Measurements from ENCODE around the gene BRINP1. TPM values are rescaled to one million over a fixed set of nuclear protein-coding genes. Genes with fewer than 3 reads are reported as not detected.

The BRINP1 gene
- total RNA-seq, 1 donor from 2014 or later = 0.46 TPM

DNA sequence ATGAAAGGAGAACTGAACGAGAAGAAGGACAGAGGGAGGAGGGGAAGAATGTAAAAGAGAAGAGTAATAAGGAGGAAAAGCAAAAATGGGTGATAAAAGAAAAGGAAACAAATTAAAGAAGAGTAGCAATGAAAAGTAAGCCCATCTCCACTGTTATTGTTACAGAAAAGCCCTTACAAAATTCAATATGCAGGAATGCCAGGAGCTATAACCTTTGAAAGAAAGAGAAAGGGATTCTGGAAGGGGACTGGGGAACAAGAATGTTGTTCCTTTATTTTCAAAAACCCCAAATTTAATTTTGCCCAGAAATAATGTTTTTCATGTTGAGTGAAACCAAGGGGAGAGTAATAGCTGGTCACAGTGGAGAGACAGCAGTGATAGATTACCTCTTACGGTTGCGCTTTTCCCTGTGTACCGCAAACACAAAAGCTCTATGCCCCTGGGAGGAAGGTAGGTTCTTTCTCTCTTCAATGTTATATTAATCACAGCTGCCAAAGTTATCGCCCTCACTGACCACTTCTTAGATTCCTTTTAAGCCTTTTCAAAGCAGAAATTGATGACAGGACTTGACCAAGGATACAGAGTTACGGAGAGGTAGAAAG is 86.7 kb downstream of the BRINP1 start:
- DNase-seq (ENCODE audit: low spot score) = no peak

GRCh38 chr9:119280740-119281485 is 88.3 kb downstream of the BRINP1 start:
- no peak for DNase-seq (ENCODE audit: low spot score)

- DNase-seq (ENCODE audit: low spot score) = no peak
Observed at GRCh38 chr9:119278171-119278570, 91.1 kb downstream of the BRINP1 start.

DNA sequence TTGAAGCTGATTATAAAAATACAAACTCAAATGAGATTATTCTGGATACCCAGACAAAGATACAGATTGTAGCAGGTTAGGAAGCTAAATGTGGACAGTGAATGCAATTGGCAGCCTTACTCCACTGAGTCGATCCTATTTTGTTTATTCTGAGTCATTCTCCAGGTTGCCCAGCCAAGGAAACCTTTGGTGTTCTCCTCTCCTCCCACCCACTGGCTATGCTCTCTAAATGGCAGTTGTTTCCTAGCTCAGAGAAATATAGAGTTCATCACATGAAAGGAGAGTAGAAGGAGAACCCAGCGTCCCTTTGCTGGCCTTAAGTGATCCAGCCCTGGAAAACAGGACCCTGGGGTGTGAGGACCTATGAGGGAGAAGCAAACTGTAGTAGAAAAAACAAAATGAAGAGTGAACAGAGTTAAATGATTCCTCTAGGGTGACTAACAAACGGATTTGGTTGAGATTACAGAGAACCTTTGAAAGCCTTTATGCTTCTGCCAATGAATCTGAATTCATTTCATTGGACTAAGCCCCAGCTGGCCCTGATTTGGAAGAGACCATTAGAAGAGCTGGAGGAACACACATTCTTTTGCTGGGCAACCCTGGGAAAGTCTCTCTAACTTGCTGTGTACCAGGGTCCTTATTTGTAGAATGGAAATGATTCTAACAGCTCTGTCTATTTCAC is 95.1 kb downstream of the BRINP1 start:
- peak; percentile 24 for DNase-seq (ENCODE audit: low spot score)

DNA sequence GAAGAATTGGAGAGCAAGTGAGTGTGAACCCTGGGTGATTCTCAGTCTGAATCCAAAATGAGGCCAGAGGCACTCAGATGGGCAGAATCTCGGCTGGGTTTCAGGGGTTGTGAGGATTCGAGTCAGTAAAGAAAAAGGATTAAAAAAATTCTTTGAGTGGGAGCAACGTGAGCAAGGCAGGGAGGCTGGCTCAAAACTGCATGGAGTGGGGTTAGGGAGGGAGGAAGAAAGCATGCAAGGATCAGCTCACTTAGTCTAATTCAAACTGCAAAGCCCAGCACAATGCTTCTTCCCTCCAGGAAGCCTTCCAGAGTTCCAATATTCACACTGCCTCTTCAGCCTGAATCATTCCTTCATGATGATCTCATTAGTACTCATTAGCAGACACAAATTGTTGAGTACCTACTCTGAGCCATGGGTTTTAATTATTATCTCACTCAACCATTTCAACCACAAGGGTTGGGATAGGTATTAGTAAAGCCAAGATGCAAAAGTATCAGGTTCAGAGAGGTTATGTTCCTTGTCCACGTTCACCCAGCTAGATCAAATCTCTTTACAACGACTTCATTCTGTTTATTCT is 95.8 kb downstream of the BRINP1 start:
- no peak for DNase-seq (ENCODE audit: low spot score)

DNA sequence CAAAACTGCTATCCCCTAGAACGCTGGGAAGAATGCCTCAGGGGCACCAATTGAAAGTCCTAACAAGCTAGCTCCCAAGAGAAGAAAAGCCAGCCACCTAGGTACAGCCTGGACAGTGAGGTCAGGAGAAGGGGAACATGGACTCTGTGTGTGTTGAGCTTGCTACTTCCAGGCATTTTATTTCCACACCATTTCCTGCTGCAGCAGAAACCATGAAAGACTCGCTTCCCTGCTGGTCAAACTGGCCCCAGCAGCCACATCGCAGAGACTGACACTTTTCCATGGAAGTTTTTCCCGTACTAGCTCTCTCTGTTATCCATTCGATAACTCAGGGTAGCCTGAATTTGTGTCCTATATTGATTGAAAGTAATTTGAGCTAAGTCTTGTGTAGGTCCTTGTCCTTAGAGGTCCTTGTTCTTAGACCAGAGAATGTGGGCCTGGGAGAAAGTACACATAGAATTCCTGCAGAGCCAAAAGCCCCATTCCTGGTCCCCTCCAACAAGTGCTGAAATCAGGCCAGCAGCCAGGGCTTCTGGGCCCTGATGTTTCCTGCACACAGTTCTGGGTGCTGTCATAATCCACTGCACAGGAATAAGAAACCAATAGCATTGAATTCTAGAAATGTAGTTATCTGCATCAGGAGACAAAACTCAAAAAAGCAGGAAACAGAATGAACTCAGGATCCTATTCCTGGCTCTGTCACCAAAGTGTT is 96.6 kb downstream of the BRINP1 start:
- DNase-seq (ENCODE audit: low spot score) = no peak

DNA sequence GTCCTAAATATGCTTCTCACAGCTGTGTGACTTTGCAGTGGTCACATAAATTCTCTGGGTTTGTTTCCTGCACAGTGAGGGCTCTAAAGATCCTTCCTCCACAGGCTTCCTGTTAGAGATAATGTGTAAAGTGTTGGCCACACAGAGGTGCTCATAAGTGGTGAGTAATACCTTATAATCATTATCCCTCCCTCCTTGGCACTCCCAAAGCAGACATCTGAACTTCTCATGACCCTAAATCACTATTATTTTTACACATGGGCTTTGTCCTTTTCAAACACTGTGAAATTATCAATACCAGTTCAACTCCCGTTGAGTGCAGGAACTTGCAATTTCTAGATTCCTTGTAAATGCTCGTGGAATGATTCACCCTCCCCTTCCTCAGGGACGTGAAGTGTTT is 100.2 kb downstream of the BRINP1 start:
- DNase-seq (ENCODE audit: low spot score) = peak; percentile 13

DNA sequence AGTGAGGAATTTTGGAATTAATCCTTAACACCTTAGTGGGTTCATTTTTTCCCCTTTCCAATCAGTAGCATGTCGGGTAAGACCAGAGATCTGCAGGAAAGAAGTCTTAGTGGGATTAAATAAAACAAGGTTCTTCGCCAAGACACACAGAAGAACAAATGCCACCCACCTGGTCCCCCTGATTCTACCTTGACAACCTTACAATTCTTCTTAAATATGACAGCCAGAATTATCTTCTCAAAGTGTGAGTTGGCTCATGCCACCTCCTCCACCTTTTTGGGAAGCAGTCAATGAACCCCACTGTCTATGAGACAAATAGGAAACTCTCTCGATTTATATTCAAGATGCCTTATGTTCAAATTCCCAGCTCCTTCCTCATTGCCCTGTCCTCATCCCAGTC is 105.1 kb downstream of the BRINP1 start:
- DNase-seq (ENCODE audit: low spot score) = no peak

DNA sequence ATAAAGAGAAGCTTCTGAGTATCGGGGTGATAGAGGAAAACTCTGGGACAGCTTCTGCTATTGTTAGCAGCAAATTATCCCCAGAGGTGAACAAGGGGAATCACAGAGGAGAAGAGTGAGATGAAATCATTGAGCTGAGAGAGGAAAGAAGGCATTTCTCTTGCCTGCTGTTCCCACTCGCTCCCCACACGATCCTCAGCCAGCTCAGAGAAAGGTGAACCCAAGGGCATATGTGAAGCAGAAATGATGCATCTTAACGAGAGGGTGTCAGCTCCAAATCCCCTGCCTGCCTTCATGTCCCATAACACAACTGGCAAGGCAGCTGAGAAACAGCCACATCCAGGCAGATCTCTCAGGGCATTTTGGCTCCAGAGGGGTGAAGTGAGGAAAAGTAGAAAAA is 111.6 kb downstream of the BRINP1 start:
- no peak for DNase-seq (ENCODE audit: low spot score)

DNA sequence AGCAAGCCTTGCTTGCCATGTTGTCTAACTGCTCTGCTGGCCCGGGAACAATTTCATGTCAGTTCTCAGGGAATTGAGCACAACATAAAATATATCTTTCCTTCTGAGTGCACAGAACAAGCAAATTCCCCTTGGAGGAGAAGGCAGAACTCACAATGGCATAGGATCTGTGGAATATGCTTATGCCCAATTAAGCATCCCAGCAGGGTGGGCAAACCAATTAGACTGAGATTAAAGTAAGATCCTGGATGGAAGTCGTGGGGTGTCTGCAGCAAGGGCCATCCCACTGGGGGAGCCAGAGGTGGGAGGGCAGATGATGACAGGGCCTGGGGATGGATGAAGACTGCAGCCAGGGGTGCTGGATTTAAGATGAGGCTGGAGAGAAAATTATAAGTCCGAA is 114.1 kb downstream of the BRINP1 start:
- DNase-seq (ENCODE audit: low spot score) = no peak

- DNase-seq (ENCODE audit: low spot score) = no peak
Observed at GRCh38 chr9:119252671-119253299, 116.5 kb downstream of the BRINP1 start.

DNA sequence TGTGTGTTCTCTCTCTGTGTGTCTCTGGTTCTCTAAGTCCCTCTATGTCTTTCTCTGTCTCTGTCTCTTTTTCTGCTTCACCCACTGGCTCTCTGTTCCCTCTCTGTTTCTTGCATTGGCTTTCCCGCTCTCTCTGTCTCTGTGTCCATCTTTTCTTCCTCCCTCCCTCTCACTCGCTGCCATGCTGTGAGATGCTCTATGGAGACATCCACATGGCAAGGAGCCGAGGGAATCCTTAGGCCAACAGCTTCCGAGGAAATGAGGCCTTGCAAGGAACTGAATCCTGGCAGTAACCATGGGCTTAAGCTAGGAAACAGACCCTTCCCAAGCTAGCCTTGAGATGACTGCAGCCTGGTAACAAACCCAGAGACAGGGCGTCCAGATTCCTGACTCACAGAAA is 117.3 kb downstream of the BRINP1 start:
- no peak for DNase-seq (ENCODE audit: low spot score)

- DNase-seq (ENCODE audit: low spot score) = no peak
Observed at GRCh38 chr9:119250730-119251129, 118.5 kb downstream of the BRINP1 start.

GRCh38 chr9:119240546-119240945 is 128.7 kb downstream of the BRINP1 start:
- no peak for DNase-seq (ENCODE audit: low spot score)

- DNase-seq (ENCODE audit: low spot score) = no peak
Observed at GRCh38 chr9:119234636-119235035, 134.6 kb downstream of the BRINP1 start.

- no peak for DNase-seq (ENCODE audit: low spot score)
Observed at GRCh38 chr9:119227422-119227821, 141.8 kb downstream of the BRINP1 start.

- no peak for DNase-seq (ENCODE audit: low spot score)
Observed at GRCh38 chr9:119224431-119224830, 144.8 kb downstream of the BRINP1 start.

- no peak for DNase-seq (ENCODE audit: low spot score)
Observed at GRCh38 chr9:119221276-119221675, 148.0 kb downstream of the BRINP1 start.

DNA sequence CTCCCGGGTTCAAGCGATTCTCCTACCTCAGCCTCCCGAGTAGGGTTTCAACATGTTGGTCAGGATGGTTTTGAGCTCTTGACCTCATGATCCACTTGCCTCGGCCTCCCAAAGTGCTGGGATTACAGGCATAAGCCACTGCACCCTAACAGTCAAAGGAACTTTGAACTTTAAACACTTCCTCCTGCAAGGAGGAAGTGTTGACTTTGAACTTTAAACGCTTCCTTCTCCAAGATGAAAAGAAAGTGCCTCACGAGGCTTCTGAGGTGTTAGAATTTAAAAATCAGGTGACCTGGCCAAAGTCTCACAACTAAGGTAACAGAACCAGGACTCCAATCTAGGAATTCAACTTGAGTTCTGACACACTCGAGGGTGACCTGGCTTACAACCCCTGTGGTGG is 150.9 kb downstream of the BRINP1 start:
- peak; percentile 13 for DNase-seq (ENCODE audit: low spot score)

- no peak for DNase-seq (ENCODE audit: low spot score)
Observed at GRCh38 chr9:119216651-119217331, 152.4 kb downstream of the BRINP1 start.

- DNase-seq (ENCODE audit: low spot score) = no peak
Observed at GRCh38 chr9:119215651-119216050, 153.6 kb downstream of the BRINP1 start.

Measured in mucosa of gallbladder (tissue), 1 donor.